GM21360 (cell line): Measurements from ENCODE around the gene BOK.

Source experiments
- ATAC-seq: cut with Tn5 transposase; IDR thresholded peaks from one replicate; pipeline ENCODE4 v1.9.1; 2021; ENCODE audit warnings: mild to moderate bottlenecking, moderate library complexity; ENCODE audit not compliant: unreplicated experiment

Gene BOK

DNA sequence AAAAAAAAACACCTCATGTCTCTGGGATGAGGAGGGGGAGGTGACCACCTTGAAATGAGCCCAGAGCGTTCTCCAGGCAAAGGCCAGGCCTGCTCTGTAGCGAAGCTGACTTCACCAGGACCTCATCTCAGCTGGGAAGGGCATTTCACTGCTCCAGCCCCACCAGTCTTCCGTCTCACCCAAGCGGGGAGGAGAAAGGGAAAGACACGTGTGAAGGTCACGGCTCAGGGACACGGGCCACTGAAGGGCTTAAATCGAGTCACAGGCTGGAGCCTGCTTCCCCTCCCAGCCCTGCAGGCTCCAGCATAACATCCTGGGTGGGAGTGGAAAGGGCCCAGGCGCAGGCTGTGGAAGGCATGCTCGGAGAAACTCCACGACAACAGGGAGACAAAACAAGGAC lies 60.3 kb downstream of the BOK start:
- no peak for ATAC-seq

DNA sequence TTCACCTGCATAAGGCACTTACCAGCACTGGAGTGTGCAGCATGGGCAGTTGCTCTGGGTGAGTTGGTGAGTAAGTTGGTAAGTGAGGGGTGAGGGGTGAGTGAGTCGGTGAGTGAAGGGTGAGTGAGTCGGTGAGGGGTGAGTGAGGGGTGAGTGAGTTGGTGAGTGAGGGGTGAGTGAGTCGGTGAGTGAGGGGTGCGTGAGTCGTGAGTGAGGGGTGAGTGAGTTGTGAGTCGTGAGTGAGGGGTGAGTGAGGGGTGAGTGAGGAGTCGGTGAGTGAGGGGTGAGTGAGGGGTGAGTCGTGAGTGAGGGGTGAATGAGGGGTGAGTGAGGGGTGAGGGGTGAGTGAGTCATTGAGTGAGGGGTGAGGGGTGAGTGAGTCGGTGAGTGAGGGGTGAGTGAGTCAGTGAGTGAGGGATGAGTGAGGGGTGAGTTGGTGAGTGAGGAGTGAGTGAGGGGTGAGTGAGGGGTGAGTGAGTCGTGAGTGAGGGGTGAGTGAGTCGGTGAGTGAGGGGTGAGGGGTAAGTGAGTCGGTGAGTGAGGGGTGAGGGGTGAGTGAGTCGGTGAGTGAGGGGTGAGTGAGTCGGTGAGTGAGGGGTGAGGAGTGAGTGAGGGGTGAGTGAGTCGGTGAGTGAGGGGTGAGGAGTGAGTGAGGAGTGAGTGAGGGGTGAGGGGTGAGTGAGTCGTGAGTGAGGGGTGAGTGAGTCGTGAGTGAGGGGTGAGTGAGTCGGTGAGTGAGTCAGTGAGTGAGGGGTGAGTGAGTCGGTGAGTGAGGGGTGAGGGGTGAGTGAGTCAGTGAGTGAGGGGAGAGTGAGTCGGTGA lies 61.3 kb downstream of the BOK start:
- no peak for ATAC-seq

DNA sequence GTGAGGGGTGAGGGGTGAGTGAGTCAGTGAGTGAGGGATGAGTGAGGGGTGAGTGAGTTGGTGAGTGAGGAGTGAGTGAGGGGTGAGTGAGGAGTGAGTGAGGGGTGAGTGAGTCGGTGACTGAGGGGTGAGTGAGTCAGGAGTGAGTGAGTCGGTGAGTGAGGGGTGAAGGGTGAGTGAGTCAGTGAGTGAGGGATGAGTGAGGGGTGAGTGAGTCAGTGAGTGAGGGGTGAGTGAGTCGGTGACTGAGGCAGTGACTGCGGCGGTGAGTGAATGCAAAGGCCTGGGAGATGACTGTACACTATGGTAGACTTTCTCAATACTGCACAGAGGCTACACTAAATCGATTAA lies 61.8 kb downstream of the BOK start:
- no peak for ATAC-seq
